Prostate gland (tissue), 2 donors: ENCODE data around the gene NCAM1. TPM values are rescaled to one million over a fixed set of nuclear protein-coding genes. Genes with fewer than 3 reads are reported as not detected.

ENCODE experiments used
- DNase-seq: peaks from one replicate; pipeline ENCODE4 v3.0.0-alpha.2; 2019; ENCODE audit warnings: low spot score
- H3K27ac ChIP-seq, 2 donors: fragments of 200-600 bp; sonication (generic); 2 replicates each; pipeline ENCODE4 v1.5.1; 2017 to 2019
- H3K27me3 ChIP-seq: fragments of 200-600 bp; sonication (generic); replicated peaks from 2 replicates; pipeline ENCODE4 v1.5.1; 2019; ENCODE audit not compliant: insufficient read depth
- H3K36me3 ChIP-seq, 2 donors: fragments of 200-600 bp; sonication (generic); 1 replicate in 1 of 2; 2 replicates in 1 of 2; pipeline versions ENCODE4 v1.5.1 to v1.8.1; 2017 to 2019
- H3K4me1 ChIP-seq: fragments of 200-600 bp; sonication (generic); replicated peaks from 2 replicates; pipeline ENCODE4 v1.5.1; 2019
- H3K4me3 ChIP-seq, 2 donors: fragments of 200-600 bp; sonication (generic); 2 replicates each; pipeline ENCODE4 v1.5.1; 2017 to 2019
- H3K9me3 ChIP-seq: fragments of 200-600 bp; sonication (generic); 2 replicates; pipeline ENCODE4 v1.5.1; 2017
- CTCF ChIP-seq, 4 experiments: fragments of 200-600 bp in 2 of 4; fragments of 450-650 bp in 2 of 4; sonication (generic) in 2 of 4; IDR thresholded peaks; 1 replicate in 3 of 4; 2 replicates in 1 of 4; pipeline ENCODE4 v1.5.1; 2016 to 2019; ENCODE audit warnings: antibody characterized with exemption in 4 of 4, mild to moderate bottlenecking in 2 of 4, moderate library complexity in 2 of 4
- POLR2A ChIP-seq: fragments of 450-650 bp; IDR thresholded peaks from one replicate; pipeline ENCODE4 v1.6.1; 2016; ENCODE audit warnings: antibody characterized with exemption, mild to moderate bottlenecking
- POLR2AphosphoS5 ChIP-seq: sonication (generic); formaldehyde crosslinking; IDR thresholded peaks from one replicate; pipeline ENCODE4 v1.6.1; 2017; ENCODE audit warnings: antibody characterized with exemption
- WGBS: methylation state at CpG from one replicate; pipeline ENCODE4 v1.1.5; 2018; 5-methylcytosine and 5-hydroxymethylcytosine counted together
- intact Hi-C: fragments of 100-400 bp; cut with DNase I; formaldehyde crosslinking; loops from one replicate; pipeline ENCODE4 v1.14.2; 2022
- total RNA-seq, 2 donors: library from RNA; depleted of rRNA; stranded (reverse); fragments of >200 nt; gene quantifications; one replicate each; pipeline ENCODE4 v1.1.0, GENCODE V29; 2016

Gene NCAM1
- total RNA-seq, 2 donors from 2014 or later = 3.8 to 39.7 TPM

GRCh38 chr11:113090716-113091480 is 129.7 kb downstream of the NCAM1 start:
- no peaks in the 10 kb centered on the region for H3K9me3 ChIP-seq
- no peaks in the 10 kb centered on the region for H3K4me1 ChIP-seq
- 71% methylated on average over 4 of the region's 4 CpGs for whole genome bisulfite sequencing
- TF ChIP-seq CTCF (IDR thresholded peaks at IDR 0.05) (no peak), POLR2A (no peak), POLR2AphosphoS5 (no peak)
- no peak overlapping the region for H3K4me3 ChIP-seq
- H3K27me3 ChIP-seq = no peaks in the 10 kb centered on the region
- H3K27ac ChIP-seq = no peak overlapping the region
- no peaks in the 10 kb centered on the region for H3K36me3 ChIP-seq
- intact Hi-C loops = no loop called here
- DNase-seq = no peak

GRCh38 chr11:113091481-113091780 is 130.2 kb downstream of the NCAM1 start:
- intact Hi-C loops = no loop called here
- TF ChIP-seq POLR2AphosphoS5 (no peak), POLR2A (no peak), CTCF (IDR thresholded peaks at IDR 0.05) (no peak)
- WGBS = 54% methylated on average over 1 of the region's 1 CpG
- Histone ChIP-seq H3K36me3 (no peaks in the 10 kb centered on the region), H3K4me3 (no peak overlapping the region), H3K4me1 (no peaks in the 10 kb centered on the region), H3K27ac (no peak overlapping the region), H3K9me3 (no peaks in the 10 kb centered on the region), H3K27me3 (no peaks in the 10 kb centered on the region)
- no peak for DNase-seq

- 81% methylated on average over 1 of the region's 1 CpG for WGBS
- H3K27ac ChIP-seq = no peak overlapping the region
- intact Hi-C loops = no loop called here
- no peak overlapping the region for H3K4me3 ChIP-seq
- no peak for TF ChIP-seq POLR2A
- TF ChIP-seq POLR2AphosphoS5 = no peak
- TF ChIP-seq CTCF (IDR thresholded peaks at IDR 0.05) = no peak
- H3K27me3 ChIP-seq = no peaks in the 10 kb centered on the region
- H3K9me3 ChIP-seq = no peaks in the 10 kb centered on the region
- DNase-seq = no peak
- H3K36me3 ChIP-seq = no peaks in the 10 kb centered on the region
- no peaks in the 10 kb centered on the region for H3K4me1 ChIP-seq
These were observed 135.4 kb downstream of the NCAM1 start for GRCh38 chr11:113096648-113097047.

GRCh38 chr11:113103932-113104690 is 142.9 kb downstream of the NCAM1 start:
- H3K27me3 ChIP-seq = no peaks in the 10 kb centered on the region
- WGBS = 42% methylated on average over 9 of the region's 9 CpGs
- no peak overlapping the region for H3K27ac ChIP-seq

More at GRCh38 chr11:113103932-113104690, 142.9 kb downstream of the NCAM1 start:
- Histone ChIP-seq H3K4me3 (no peak overlapping the region), H3K4me1 (no peaks in the 10 kb centered on the region), H3K9me3 (no peaks in the 10 kb centered on the region), H3K36me3 (no peaks in the 10 kb centered on the region)
- DNase-seq = no peak
- no peak for TF ChIP-seq CTCF (IDR thresholded peaks at IDR 0.05)
- no peak for TF ChIP-seq POLR2A
- no peak for TF ChIP-seq POLR2AphosphoS5
- intact Hi-C loops = no loop called here
